ENCODE results near the gene MAP10. TPM values are rescaled to one million over a fixed set of nuclear protein-coding genes. Genes with fewer than 3 reads are reported as not detected.

Gene MAP10
- total and polyA plus RNA-seq, 10 donors, result 1.2 to 4.9 (median 2.2) TPM

DNA sequence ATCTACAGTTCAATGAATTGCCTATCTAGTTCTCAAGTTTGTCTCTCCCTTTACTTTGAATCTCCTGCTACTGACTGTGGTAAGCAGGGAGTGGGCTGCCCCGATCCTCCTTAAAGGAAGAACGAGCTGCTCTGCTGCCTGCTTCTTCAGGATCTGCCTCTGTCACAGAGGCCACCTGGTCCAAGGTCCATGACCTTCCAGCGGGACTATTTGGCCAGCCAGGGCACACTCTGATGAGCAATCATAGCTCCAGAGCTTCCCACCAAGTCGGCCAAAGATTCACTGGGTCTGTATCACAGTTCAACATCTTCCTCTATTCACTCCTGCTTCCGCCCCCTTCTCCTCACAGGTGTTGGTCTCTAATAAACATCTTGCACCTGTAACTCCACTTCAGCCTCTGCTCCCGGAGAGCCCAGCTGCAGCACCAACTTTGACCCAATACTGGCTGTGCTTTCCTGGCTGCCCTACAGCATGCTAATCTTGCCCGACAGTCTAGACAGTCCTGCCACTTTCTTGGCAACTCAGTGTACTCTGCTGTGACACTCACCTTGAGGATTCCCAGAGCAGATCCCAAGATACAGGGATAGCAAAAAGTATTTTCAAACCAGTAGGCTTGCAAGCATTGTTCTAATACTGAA is 16.9 kb upstream of the MAP10 start:
- WGBS, 5 donors, result 87 to 93% (median 89%) methylated on average over 7 of the region's 7 CpGs
- Histone ChIP-seq H3K27ac (no peak overlapping the region), H3K9me3 (no peaks in the 10 kb centered on the region), H3K27me3 (replicated peaks in 1 of 7) (no peaks in the 10 kb centered on the region), H3K36me3 (no peaks in the 10 kb centered on the region), H3K4me1 (peaks cover 0 to 1% (median 0%) of the 10 kb centered on the region in 6 donors), H3K4me3 (no peak overlapping the region)
- no peak for TF ChIP-seq POLR2A (IDR thresholded peaks at IDR 0.05)
- no peak for DNase-seq
- intact Hi-C loops (cut with DNase I; ENCODE audit: low total_unique reads), result no loop called here

DNA sequence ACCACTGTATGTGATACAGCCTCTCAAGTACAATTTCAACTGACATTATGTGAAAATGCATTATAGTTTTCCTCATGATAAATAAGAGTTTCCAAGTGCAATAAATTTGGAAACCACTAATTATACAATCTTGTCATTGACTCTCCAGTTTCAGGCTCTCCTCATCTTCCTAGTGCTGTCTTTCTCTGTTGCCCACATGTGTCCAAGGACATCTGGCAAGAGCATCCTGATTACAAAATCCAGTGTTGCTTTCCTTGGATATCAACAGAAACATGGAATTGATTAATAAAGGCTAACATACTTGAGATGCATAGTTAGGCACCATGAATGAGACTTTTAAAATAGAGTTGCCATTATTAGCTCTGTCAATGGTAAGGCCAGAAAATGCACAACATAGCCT is 15.6 kb upstream of the MAP10 start:
- Histone ChIP-seq H3K4me1 (peaks cover 0 to 11% (median 5%) of the 10 kb centered on the region in 6 donors), H3K36me3 (no peaks in the 10 kb centered on the region), H3K27me3 (replicated peaks in 1 of 7) (no peaks in the 10 kb centered on the region), H3K27ac (no peak overlapping the region), H3K4me3 (no peak overlapping the region), H3K9me3 (no peaks in the 10 kb centered on the region)
- intact Hi-C loops (cut with DNase I; ENCODE audit: low total_unique reads), result no loop called here
- TF ChIP-seq, protein P1, sequence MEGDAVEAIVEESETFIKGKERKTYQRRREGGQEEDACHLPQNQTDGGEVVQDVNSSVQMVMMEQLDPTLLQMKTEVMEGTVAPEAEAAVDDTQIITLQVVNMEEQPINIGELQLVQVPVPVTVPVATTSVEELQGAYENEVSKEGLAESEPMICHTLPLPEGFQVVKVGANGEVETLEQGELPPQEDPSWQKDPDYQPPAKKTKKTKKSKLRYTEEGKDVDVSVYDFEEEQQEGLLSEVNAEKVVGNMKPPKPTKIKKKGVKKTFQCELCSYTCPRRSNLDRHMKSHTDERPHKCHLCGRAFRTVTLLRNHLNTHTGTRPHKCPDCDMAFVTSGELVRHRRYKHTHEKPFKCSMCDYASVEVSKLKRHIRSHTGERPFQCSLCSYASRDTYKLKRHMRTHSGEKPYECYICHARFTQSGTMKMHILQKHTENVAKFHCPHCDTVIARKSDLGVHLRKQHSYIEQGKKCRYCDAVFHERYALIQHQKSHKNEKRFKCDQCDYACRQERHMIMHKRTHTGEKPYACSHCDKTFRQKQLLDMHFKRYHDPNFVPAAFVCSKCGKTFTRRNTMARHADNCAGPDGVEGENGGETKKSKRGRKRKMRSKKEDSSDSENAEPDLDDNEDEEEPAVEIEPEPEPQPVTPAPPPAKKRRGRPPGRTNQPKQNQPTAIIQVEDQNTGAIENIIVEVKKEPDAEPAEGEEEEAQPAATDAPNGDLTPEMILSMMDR (IDR thresholded peaks at IDR 0.05 in 8 of 11, conservative IDR thresholded peaks at IDR 0.05 in 3 of 11), result no peak
- no peak for TF ChIP-seq POLR2A (IDR thresholded peaks at IDR 0.05)
- DNase-seq, result no peak

DNA sequence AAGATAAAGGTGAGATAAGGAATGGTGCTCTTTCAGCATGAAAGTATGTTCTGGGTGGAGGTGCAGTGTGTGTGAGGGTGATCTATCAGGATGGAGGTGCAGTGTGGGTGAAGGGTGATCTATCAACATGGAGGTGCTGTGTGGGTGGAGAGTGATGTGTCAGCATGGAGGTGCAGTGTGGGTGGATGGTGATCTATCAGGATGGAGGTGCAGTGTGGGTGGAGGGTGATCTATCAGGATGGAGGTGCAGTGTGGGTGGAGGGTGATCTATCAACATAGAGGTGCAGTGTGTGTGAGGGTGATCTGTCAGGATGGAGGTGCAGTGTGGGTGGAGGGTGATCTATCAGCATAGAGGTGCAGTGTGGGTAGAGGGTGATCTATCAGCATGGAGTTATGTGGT is 12.3 kb upstream of the MAP10 start:
- TF ChIP-seq POLR2AphosphoS5 (IDR thresholded peaks at IDR 0.05) (no peak), POLR2A (IDR thresholded peaks at IDR 0.05) (no peak)
- TF ChIP-seq, protein P1 (IDR thresholded peaks at IDR 0.05 in 8 of 11, conservative IDR thresholded peaks at IDR 0.05 in 3 of 11), result no peak
- Histone ChIP-seq H3K4me1 (peaks cover 0 to 11% (median 5%) of the 10 kb centered on the region in 6 donors), H3K9me3 (no peaks in the 10 kb centered on the region), H3K36me3 (no peaks in the 10 kb centered on the region), H3K4me3 (no peak overlapping the region), H3K27me3 (replicated peaks in 1 of 7) (no peaks in the 10 kb centered on the region), H3K27ac (no peak overlapping the region)
- no peak for DNase-seq
- intact Hi-C loops (cut with DNase I; ENCODE audit: low total_unique reads), result no loop called here

DNA sequence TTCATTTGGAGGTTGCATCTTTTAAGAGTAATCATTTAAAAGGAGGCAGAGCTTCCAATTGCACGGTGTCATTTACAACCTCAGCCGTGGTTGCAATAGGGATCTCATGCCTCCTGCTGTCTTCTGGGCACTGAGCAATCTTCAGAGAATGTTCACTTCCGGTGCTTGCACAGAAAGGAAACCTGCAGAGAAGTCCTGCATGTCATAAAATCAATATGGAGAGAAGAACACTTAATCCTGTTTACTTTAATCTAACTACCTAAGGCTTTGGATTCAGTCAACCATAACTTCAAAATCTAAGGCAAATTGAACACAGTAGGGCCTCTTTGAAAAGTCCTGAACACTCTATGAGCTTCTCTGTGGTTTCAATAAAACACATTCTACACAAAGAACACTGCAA is 11.3 kb upstream of the MAP10 start:
- no peak for DNase-seq
- H3K4me3 ChIP-seq, result no peak overlapping the region
- intact Hi-C loops (cut with DNase I; ENCODE audit: low total_unique reads), result no loop called here
- no peaks in the 10 kb centered on the region for H3K9me3 ChIP-seq
- WGBS, 5 donors, result 0 to 11% (median 2%) methylated on average over 3 of the region's 3 CpGs
- no peaks in the 10 kb centered on the region for H3K36me3 ChIP-seq
- no peak overlapping the region for H3K27ac ChIP-seq
- H3K4me1 ChIP-seq, result peaks cover 0 to 11% (median 5%) of the 10 kb centered on the region in 6 donors
- H3K27me3 ChIP-seq (replicated peaks in 1 of 7), result no peaks in the 10 kb centered on the region
- TF ChIP-seq POLR2A (IDR thresholded peaks at IDR 0.05) (no peak), POLR2AphosphoS5 (IDR thresholded peaks at IDR 0.05) (no peak)
- TF ChIP-seq, protein P1 (IDR thresholded peaks at IDR 0.05 in 8 of 11, conservative IDR thresholded peaks at IDR 0.05 in 3 of 11), result peak in 1 of 11 experiments; percentile 6
